Omental fat pad (tissue), 4 donors: ENCODE results near the gene COL26A1. TPM values are rescaled to one million over a fixed set of nuclear protein-coding genes. Genes with fewer than 3 reads are reported as not detected.

Source experiments
- ATAC-seq: fragments of 150-250 bp; one replicate; pipeline ENCODE4 v1.9.1; 2016; ENCODE audit warnings: mild to moderate bottlenecking, moderate library complexity; ENCODE audit not compliant: low FRiP score
- DNase-seq: peaks from one replicate; pipeline ENCODE4 v3.0.0-alpha.2; 2019; ENCODE audit warnings: low spot score
- total RNA-seq, 4 donors: library from RNA; depleted of rRNA; stranded (reverse); fragments of >200 nt; gene quantifications; one replicate each; pipeline ENCODE4 v1.1.0, GENCODE V29; 2016
- TF ChIP-seq, protein P1 (sequence below), 3 donors: fragments of 450-650 bp; IDR thresholded peaks; one replicate each; pipeline ENCODE4 v1.5.1; 2016 to 2017; ENCODE audit warnings: antibody characterized with exemption in 3 of 3, mild to moderate bottlenecking in 3 of 3, moderate library complexity in 2 of 3

COL26A1 gene
- total RNA-seq, 4 donors from 2014 or later = 0.37 TPM; not detected in 3

GRCh38 chr7:101511965-101512364 lies 149.3 kb downstream of the COL26A1 start:
- DNase-seq (no peak), ATAC-seq (no peak)

DNA sequence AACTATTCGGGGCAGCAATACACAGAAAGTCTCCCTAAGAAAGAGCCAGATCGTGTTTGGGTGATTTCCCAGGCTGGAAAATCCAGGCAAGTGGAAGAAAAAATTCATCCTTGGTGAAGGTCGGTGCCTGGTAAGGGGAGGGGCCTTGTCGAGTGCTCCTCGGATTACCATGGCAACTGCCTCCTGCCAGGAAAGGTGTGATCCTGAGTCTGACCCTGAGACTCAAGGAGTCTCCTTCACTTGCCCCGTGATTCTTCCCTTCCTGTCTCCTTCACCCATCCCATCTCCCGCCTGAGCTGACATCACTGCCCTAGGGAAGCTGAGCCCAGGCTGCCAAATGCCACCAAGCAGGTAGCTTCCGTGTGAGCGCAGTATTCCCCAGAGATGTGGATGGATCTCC lies 154.2 kb downstream of the COL26A1 start:
- DNase-seq = no peak
- TF ChIP-seq, protein P1, sequence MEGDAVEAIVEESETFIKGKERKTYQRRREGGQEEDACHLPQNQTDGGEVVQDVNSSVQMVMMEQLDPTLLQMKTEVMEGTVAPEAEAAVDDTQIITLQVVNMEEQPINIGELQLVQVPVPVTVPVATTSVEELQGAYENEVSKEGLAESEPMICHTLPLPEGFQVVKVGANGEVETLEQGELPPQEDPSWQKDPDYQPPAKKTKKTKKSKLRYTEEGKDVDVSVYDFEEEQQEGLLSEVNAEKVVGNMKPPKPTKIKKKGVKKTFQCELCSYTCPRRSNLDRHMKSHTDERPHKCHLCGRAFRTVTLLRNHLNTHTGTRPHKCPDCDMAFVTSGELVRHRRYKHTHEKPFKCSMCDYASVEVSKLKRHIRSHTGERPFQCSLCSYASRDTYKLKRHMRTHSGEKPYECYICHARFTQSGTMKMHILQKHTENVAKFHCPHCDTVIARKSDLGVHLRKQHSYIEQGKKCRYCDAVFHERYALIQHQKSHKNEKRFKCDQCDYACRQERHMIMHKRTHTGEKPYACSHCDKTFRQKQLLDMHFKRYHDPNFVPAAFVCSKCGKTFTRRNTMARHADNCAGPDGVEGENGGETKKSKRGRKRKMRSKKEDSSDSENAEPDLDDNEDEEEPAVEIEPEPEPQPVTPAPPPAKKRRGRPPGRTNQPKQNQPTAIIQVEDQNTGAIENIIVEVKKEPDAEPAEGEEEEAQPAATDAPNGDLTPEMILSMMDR (IDR thresholded peaks at IDR 0.05) = no peak
- peak; percentile 38 for ATAC-seq

More at GRCh38 chr7:101511965-101512364, 149.3 kb downstream of the COL26A1 start:
- TF ChIP-seq, protein P1 (IDR thresholded peaks at IDR 0.05) = no peak

DNA sequence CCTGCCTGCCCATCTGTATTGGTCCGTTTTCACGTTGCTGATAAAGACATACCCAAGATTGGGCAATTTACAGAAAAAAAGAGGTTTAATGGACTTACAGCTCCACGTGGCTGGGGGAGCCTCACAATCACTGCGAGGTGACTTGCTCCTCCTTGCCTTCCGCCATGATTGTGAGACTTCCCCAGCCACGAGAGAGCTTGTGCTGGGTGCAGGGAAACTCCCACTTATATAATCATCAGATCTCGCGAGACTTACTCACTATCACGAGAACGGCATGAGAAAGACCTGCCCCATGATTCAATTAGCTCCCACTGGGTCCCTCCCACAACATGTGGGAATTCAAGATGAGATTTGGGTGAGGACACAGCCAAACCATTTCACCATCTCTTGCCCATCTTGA lies 154.6 kb downstream of the COL26A1 start:
- no peak for DNase-seq
- ATAC-seq = no peak
- TF ChIP-seq, protein P1 (IDR thresholded peaks at IDR 0.05) = no peak

GRCh38 chr7:101518336-101518735 lies 155.7 kb downstream of the COL26A1 start:
- TF ChIP-seq, protein P1 (IDR thresholded peaks at IDR 0.05) = no peak
- DNase-seq (no peak), ATAC-seq (peak; percentile 41)

DNA sequence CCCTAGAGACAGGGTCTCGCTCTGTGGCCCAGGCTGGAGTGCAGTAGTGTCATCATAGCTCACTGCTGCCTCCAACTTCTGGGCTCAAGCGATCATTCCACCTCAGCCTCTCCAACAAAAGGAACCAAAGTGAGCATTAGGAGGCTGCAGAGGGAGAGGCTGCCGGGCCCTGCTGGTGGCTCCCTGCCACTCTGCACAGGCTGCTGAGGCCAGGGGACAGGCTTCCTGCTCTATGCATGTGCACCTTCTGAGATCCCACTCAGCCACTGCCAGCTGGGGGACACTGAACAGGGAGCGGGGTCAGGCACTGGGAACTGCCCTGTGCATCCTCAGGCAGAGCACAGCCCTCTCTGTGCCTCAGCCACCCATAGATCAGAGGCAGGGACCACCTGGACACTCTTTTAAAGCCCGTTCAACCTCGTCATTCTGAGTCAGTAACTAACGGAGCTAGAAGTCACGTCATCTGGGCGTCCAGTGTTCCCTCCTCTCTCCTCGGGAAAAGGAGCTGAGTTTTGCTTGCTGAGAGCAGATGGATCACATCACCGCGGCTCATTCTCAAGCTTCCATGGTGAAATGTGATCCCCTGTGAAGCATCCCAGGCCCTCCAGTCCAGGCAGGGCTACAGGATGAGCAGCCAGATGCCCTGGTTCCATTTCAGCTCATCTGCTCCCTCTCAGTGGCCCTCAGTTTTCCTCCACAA lies 156.8 kb downstream of the COL26A1 start:
- DNase-seq (no peak), ATAC-seq (no peak)
- TF ChIP-seq, protein P1 (IDR thresholded peaks at IDR 0.05) = no peak

- TF ChIP-seq, protein P1 (IDR thresholded peaks at IDR 0.05) = no peak
- DNase-seq (no peak), ATAC-seq (no peak)
These were observed 158.8 kb downstream of the COL26A1 start for GRCh38 chr7:101521430-101521925.

GRCh38 chr7:101522021-101522420 lies 159.3 kb downstream of the COL26A1 start:
- TF ChIP-seq, protein P1 (IDR thresholded peaks at IDR 0.05) = no peak
- ATAC-seq = no peak
- no peak for DNase-seq
